Gastroesophageal sphincter (tissue), 4 donors: ENCODE data around the gene DPM2. TPM values are rescaled to one million over a fixed set of nuclear protein-coding genes. Genes with fewer than 3 reads are reported as not detected.

Experiments used
- ATAC-seq: fragments of 150-250 bp; one replicate; pipeline ENCODE4 v1.9.1; 2016; ENCODE audit warnings: mild to moderate bottlenecking, moderate library complexity
- H3K27ac ChIP-seq, 4 donors: fragments of 200-600 bp; sonication (generic) in 3 of 4; 1 replicate in 3 of 4; 2 replicates in 1 of 4; pipeline ENCODE4 v1.5.1; 2016 to 2019
- H3K27me3 ChIP-seq: fragments of 200-600 bp; sonication (generic); one replicate; pipeline ENCODE4 v1.5.1; 2019
- H3K36me3 ChIP-seq, 2 donors: fragments of 200-600 bp; sonication (generic); one replicate each; pipeline ENCODE4 v1.5.1; 2019; ENCODE audit warnings: control low read depth in 1 of 2
- H3K4me1 ChIP-seq, 3 donors: fragments of 200-600 bp; sonication (generic); 1 replicate in 2 of 3; 2 replicates in 1 of 3; pipeline ENCODE4 v1.5.1; 2016 to 2019; ENCODE audit warnings: control low read depth in 2 of 3
- H3K4me3 ChIP-seq, 2 donors: fragments of 200-600 bp; sonication (generic); one replicate each; pipeline ENCODE4 v1.5.1; 2019; ENCODE audit warnings: mild to moderate bottlenecking in 1 of 2, moderate library complexity in 1 of 2
- H3K9me3 ChIP-seq, 3 donors: fragments of 200-600 bp; sonication (generic); one replicate each; pipeline ENCODE4 v1.5.1; 2017 to 2019; ENCODE audit warnings: control low read depth in 2 of 3
- CTCF ChIP-seq, 4 experiments: fragments of 200-600 bp in 2 of 4; fragments of 450-650 bp in 2 of 4; sonication (generic) in 1 of 4; IDR thresholded peaks; one replicate each; pipeline ENCODE4 v1.5.1; 2017 to 2019; ENCODE audit warnings: antibody characterized with exemption in 4 of 4, mild to moderate bottlenecking in 2 of 4, moderate library complexity in 2 of 4
- EP300 ChIP-seq: sonication (generic); formaldehyde crosslinking; IDR thresholded peaks from one replicate; pipeline ENCODE4 v1.6.1; 2017; ENCODE audit warnings: antibody characterized with exemption, mild to moderate bottlenecking
- POLR2A ChIP-seq, 2 donors: fragments of 450-650 bp; IDR thresholded peaks; one replicate each; pipeline ENCODE4 v1.6.1; 2017; ENCODE audit warnings: antibody characterized with exemption in 2 of 2, mild to moderate bottlenecking in 2 of 2, moderate library complexity in 1 of 2
- POLR2AphosphoS5 ChIP-seq: sonication (generic); formaldehyde crosslinking; IDR thresholded peaks from one replicate; pipeline ENCODE4 v1.6.1; 2017; ENCODE audit warnings: antibody characterized with exemption
- WGBS, 2 donors: methylation state at CpG; one replicate each; pipeline ENCODE4 v1.1.5; 2018; ENCODE audit warnings: low coverage in 1 of 2; 5-methylcytosine and 5-hydroxymethylcytosine counted together
- total RNA-seq, 4 donors: library from RNA; depleted of rRNA; stranded (reverse); fragments of >200 nt; gene quantifications; one replicate each; pipeline ENCODE4 v1.1.0, GENCODE V29; 2016

The DPM2 gene
- total RNA-seq, 4 donors from 2014 or later, result 8.9 to 15.0 (median 11.2) TPM

DNA sequence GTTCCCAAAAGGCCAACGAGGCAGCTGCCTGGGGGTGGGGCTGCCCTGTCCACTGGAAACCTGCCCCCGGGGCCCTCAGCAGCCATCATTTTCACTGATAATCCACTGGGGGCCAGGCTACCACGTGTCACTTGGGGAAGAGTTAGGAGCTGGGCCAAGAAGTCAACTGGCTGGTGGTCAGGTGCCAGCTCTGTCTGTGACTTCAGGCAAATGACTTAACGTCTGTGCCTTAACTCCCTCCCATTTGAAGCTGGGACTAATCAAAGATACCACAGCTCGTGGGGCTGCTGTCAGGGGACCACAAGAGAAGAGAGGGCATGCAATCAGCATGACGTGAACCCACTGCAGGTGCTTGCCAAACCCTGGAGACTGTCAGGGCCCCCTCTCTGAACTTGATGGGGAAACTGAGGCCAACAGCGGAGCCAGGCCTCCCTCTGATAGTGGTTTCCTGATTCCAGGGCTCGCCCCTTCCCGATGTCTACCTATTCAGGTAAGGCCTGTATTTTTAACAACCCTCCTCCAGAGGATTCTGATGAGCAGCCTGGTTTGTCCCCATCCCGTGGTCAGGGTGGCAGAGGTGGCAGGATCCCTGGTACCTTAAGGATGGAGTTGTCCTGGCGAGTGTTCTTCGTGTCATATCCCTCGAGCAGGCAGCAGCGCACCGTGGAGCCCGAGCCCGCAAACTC lies 12.3 kb upstream of the DPM2 start:
- H3K9me3 ChIP-seq, result no peaks in the 10 kb centered on the region
- H3K4me3 ChIP-seq, result peak overlapping the region in 1 of 2 donors; percentile 17
- no peaks in the 10 kb centered on the region for H3K27me3 ChIP-seq
- 60 to 100% methylated on average over 1 to 6 of the region's 17 CpGs for WGBS, 2 donors
- ATAC-seq, result no peak
- H3K27ac ChIP-seq, result peak overlapping the region in 3 of 4 donors; percentile 34 to 62 (median 58)
- H3K36me3 ChIP-seq, result peaks cover 0 to 23% of the 10 kb centered on the region in 2 donors
- H3K4me1 ChIP-seq, result peaks cover 1 to 85% (median 20%) of the 10 kb centered on the region in 3 donors
- TF ChIP-seq POLR2AphosphoS5, result no peak
- no peak for TF ChIP-seq EP300
- TF ChIP-seq CTCF (IDR thresholded peaks at IDR 0.05), result no peak
- no peak for TF ChIP-seq POLR2A (IDR thresholded peaks at IDR 0.05)

- H3K4me1 ChIP-seq, result peaks cover 0 to 78% (median 11%) of the 10 kb centered on the region in 3 donors
- peaks cover 0 to 37% of the 10 kb centered on the region in 2 donors for H3K36me3 ChIP-seq
- no peaks in the 10 kb centered on the region for H3K9me3 ChIP-seq
- H3K27me3 ChIP-seq, result no peaks in the 10 kb centered on the region
- 100% methylated on average over 1 of the region's 17 CpGs; no CpG with 5 or more reads in 1 of the 2 donors for WGBS, 2 donors
- TF ChIP-seq CTCF (IDR thresholded peaks at IDR 0.05) (no peak), EP300 (no peak), POLR2AphosphoS5 (no peak), POLR2A (IDR thresholded peaks at IDR 0.05) (no peak)
- peak overlapping the region in 3 of 4 donors; percentile 43 to 60 (median 46) for H3K27ac ChIP-seq
- no peak for ATAC-seq
- H3K4me3 ChIP-seq, result no peak overlapping the region
These were observed 10.4 kb upstream of the DPM2 start for GRCh38 chr9:127947841-127948710.

DNA sequence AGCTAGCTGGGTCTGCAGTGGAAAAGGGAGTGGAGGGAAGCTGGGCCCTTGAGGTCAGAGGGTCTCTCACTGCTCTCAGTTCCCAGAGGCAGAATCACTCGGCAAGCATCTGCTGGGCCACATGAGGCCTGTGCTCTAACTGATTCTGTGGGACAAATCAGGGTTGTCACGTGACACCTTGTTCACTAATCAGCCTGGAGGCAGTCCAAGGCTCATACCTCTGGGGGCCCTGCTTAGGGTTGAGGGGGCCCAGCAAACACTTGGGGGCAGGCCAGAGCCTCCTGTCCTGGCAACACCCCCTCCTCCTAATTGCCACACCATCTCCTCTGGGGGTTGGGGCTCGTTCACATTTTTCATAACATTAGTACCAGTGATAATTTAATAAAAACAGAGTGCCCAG lies 9.1 kb upstream of the DPM2 start:
- H3K27ac ChIP-seq, result peak overlapping the region in 2 of 4 donors; percentile 27 to 43
- H3K4me3 ChIP-seq, result no peak overlapping the region
- 33% methylated on average over 1 of the region's 3 CpGs; no CpG with 5 or more reads in 1 of the 2 donors for WGBS, 2 donors
- ATAC-seq, result no peak
- TF ChIP-seq POLR2A (IDR thresholded peaks at IDR 0.05), result no peak
- TF ChIP-seq POLR2AphosphoS5, result no peak
- TF ChIP-seq EP300, result no peak
- TF ChIP-seq CTCF (IDR thresholded peaks at IDR 0.05), result no peak
- no peaks in the 10 kb centered on the region for H3K27me3 ChIP-seq
- no peaks in the 10 kb centered on the region for H3K9me3 ChIP-seq
- H3K36me3 ChIP-seq, result peaks cover 0 to 51% of the 10 kb centered on the region in 2 donors
- peaks cover 0 to 78% (median 13%) of the 10 kb centered on the region in 3 donors for H3K4me1 ChIP-seq

DNA sequence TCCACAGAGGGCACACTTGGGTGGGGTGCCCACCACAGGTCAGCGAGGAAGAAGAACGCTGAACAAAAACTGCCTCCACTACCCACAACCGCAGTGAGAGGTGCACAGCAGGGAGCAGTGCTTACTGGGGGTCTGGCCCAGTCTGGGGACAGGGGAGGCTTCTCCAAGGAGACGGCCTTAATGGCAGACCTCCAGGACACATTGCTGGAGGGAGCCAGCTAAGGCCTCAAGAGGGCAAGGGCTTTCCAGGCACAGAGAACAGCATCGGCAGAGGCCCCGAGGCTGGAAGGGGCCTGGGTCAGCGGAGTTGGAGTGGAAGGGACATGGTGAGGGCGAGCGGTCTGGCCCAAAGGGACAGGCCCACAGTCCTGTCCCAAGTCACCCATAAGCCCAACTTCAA lies 8.3 kb upstream of the DPM2 start:
- peak overlapping the region in 2 of 4 donors; percentile 27 to 43 for H3K27ac ChIP-seq
- TF ChIP-seq CTCF (IDR thresholded peaks at IDR 0.05) (no peak), EP300 (no peak), POLR2AphosphoS5 (no peak)
- no peak overlapping the region for H3K4me3 ChIP-seq
- peaks cover 0 to 59% of the 10 kb centered on the region in 2 donors for H3K36me3 ChIP-seq
- no peak for ATAC-seq
- WGBS, 2 donors, result 73% methylated on average over 5 of the region's 9 CpGs; no CpG with 5 or more reads in 1 of the 2 donors
- peaks cover 0 to 78% (median 11%) of the 10 kb centered on the region in 3 donors for H3K4me1 ChIP-seq
- no peaks in the 10 kb centered on the region for H3K9me3 ChIP-seq
- no peaks in the 10 kb centered on the region for H3K27me3 ChIP-seq
